ENCODE results near the gene PRRT4.

DNA sequence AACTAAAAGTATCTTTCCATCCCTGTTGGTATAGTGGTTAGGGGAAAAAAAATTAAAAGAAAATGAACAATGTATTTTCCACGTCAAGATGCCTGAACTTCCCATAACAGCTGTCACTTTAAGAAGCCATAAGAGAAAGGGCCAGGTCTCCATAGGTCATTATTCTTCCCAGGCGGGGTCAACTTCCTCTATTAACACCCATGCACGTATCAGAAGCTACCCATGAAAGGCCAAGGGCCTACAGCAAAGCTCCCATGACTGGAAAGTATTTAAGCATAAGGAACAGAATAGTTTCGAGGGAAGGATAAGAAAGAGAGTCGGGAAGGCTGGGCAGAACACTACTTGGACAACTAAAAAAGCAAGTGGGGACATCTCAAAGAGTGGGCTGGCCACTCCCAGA lies 57.8 kb downstream of the PRRT4 start:
- TF ChIP-seq, protein P1, sequence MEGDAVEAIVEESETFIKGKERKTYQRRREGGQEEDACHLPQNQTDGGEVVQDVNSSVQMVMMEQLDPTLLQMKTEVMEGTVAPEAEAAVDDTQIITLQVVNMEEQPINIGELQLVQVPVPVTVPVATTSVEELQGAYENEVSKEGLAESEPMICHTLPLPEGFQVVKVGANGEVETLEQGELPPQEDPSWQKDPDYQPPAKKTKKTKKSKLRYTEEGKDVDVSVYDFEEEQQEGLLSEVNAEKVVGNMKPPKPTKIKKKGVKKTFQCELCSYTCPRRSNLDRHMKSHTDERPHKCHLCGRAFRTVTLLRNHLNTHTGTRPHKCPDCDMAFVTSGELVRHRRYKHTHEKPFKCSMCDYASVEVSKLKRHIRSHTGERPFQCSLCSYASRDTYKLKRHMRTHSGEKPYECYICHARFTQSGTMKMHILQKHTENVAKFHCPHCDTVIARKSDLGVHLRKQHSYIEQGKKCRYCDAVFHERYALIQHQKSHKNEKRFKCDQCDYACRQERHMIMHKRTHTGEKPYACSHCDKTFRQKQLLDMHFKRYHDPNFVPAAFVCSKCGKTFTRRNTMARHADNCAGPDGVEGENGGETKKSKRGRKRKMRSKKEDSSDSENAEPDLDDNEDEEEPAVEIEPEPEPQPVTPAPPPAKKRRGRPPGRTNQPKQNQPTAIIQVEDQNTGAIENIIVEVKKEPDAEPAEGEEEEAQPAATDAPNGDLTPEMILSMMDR (IDR thresholded peaks at IDR 0.05): no peak
- no peak for TF ChIP-seq POLR2A (IDR thresholded peaks at IDR 0.05)

All from testis (tissue), 2 donors.